ENCODE data around the gene DHRS7. TPM values are rescaled to one million over a fixed set of nuclear protein-coding genes. Genes with fewer than 3 reads are reported as not detected.

The DHRS7 gene
- total RNA-seq, 2 donors from 2014 or later = 37.7 to 42.8 TPM

DNA sequence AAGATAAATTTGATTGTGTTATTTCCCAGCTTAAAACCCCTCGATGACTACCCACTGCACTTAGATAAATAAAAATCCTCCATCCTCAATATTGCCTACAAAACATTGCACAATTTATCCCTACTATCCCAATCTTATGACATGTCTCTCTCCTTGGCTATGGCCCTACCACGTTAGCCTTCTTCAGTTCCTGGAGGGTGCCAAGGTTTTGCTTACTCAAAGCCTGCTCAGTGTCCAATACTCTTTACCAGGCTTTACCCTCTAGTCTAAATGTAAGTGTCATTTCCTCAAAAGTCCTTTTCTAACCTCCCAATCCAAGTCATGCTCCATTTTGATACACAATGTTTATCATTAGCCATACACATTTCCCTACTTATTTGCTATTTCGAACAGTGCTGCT lies 48.8 kb upstream of the DHRS7 start:
- TF ChIP-seq, protein P1, sequence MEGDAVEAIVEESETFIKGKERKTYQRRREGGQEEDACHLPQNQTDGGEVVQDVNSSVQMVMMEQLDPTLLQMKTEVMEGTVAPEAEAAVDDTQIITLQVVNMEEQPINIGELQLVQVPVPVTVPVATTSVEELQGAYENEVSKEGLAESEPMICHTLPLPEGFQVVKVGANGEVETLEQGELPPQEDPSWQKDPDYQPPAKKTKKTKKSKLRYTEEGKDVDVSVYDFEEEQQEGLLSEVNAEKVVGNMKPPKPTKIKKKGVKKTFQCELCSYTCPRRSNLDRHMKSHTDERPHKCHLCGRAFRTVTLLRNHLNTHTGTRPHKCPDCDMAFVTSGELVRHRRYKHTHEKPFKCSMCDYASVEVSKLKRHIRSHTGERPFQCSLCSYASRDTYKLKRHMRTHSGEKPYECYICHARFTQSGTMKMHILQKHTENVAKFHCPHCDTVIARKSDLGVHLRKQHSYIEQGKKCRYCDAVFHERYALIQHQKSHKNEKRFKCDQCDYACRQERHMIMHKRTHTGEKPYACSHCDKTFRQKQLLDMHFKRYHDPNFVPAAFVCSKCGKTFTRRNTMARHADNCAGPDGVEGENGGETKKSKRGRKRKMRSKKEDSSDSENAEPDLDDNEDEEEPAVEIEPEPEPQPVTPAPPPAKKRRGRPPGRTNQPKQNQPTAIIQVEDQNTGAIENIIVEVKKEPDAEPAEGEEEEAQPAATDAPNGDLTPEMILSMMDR (conservative IDR thresholded peaks at IDR 0.05) = no peak
- Histone ChIP-seq H3K4me3 (ENCODE audit: low read length) (no peak overlapping the region), H3K9ac (ENCODE audit: extremely low read depth, low read length, poor library complexity, severe bottlenecking) (no peak overlapping the region), H3K36me3 (ENCODE audit: control insufficient read depth, insufficient read depth, low read length) (no peaks in the 10 kb centered on the region), H3K9me3 (ENCODE audit: control insufficient read depth, low read length) (no peaks in the 10 kb centered on the region), H3K4me1 (ENCODE audit: control insufficient read depth, insufficient read depth, low read length) (no peaks in the 10 kb centered on the region), H3K27ac (ENCODE audit: low read depth, low read length) (no peak overlapping the region), H3K27me3 (ENCODE audit: control insufficient read depth, insufficient read depth, low read length, poor library complexity, severe bottlenecking) (no peaks in the 10 kb centered on the region)
- Mint-ChIP-seq H3K27ac (no peak overlapping the region), H3K9me3 (no peaks in the 10 kb centered on the region), H3K4me3 (no peak overlapping the region), H3K36me3 (ENCODE audit: low read depth) (no peaks in the 10 kb centered on the region), H3K4me1 (peaks cover 5% of the 10 kb centered on the region), H3K27me3 (ENCODE audit: insufficient read depth) (no peaks in the 10 kb centered on the region)
- WGBS, 2 experiments (ENCODE audit: insufficient coverage in 1 of 2, insufficient read length in 1 of 2) = 92% methylated on average over 1 to 3 of the region's 3 CpGs
- DNase-seq = no peak

DNA sequence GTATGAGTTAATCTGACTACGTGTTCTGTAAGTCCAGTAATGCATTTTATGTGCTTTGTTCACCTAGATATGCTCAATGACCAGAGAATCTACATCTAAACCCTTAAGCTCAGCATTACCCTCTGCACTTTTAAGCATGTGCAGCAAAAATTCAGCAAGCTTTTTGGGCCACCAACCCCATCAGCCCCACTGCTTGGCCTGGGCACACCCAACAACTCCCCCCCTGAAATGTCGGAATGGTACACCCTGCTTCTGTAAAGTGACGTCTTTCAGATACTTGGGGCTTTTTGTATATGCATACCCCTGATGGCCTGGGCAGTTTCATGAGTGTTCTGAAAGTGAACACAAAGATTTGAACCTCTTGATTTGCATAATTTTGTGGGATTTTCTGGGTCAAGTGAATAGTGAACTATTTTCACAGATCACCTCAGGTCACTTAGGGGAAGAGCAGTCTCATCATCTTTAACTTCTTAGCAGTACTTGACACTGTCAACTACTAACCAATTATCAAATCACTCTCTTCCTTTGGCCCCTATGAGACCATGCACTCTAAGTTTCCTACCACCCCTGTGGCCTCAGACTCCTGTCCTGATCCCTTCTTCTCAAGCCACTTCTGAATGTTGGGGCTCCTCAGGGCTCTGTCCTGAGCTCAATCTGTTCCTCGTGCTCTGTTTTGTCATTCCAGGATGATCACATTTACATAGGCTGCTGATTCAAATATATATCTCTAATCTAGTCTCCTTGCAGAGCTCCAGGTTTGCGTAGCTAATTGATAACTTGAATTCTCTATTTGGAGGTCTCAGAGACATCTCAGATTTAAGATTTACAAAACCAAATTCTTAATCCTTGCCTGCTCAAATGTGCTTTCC lies 47.5 kb upstream of the DHRS7 start:
- Mint-ChIP-seq H3K4me3 (no peak overlapping the region), H3K9me3 (no peaks in the 10 kb centered on the region), H3K27me3 (ENCODE audit: insufficient read depth) (no peaks in the 10 kb centered on the region), H3K36me3 (ENCODE audit: low read depth) (no peaks in the 10 kb centered on the region), H3K4me1 (peaks cover 5% of the 10 kb centered on the region), H3K27ac (no peak overlapping the region)
- WGBS, 2 experiments (ENCODE audit: insufficient coverage in 1 of 2, insufficient read length in 1 of 2) = 91 to 93% methylated on average over 2 to 5 of the region's 5 CpGs
- Histone ChIP-seq H3K4me3 (ENCODE audit: low read length) (no peak overlapping the region), H3K27ac (ENCODE audit: low read depth, low read length) (no peak overlapping the region), H3K9ac (ENCODE audit: extremely low read depth, low read length, poor library complexity, severe bottlenecking) (no peak overlapping the region), H3K27me3 (ENCODE audit: control insufficient read depth, insufficient read depth, low read length, poor library complexity, severe bottlenecking) (no peaks in the 10 kb centered on the region), H3K4me1 (ENCODE audit: control insufficient read depth, insufficient read depth, low read length) (no peaks in the 10 kb centered on the region), H3K36me3 (ENCODE audit: control insufficient read depth, insufficient read depth, low read length) (no peaks in the 10 kb centered on the region), H3K9me3 (ENCODE audit: control insufficient read depth, low read length) (no peaks in the 10 kb centered on the region)
- no peak for DNase-seq
- TF ChIP-seq, protein P1 (conservative IDR thresholded peaks at IDR 0.05) = no peak

DNA sequence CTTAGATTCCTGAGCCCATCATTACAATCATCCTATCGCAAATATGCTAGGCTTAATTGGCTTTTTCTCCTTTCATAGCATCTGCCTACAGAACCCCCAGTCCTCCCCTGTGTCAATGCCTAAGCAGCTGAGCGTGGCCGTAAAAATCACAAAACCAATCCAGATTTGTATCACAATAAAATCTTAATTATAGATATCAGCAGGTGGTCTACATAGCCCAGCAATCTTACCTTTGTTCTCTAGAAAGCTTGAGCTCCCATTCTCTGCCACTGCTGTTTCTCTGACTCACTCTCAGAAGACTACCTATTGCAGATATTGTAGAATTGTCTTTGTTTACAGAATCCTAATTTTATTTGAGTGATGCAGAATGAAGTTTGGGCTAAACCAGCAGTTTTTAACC lies 46.0 kb upstream of the DHRS7 start:
- 74% methylated on average over 3 of the region's 3 CpGs; no CpG with 5 or more reads in 1 of the 2 experiments for WGBS, 2 experiments (ENCODE audit: insufficient coverage in 1 of 2, insufficient read length in 1 of 2)
- Histone ChIP-seq H3K9me3 (ENCODE audit: control insufficient read depth, low read length) (no peaks in the 10 kb centered on the region), H3K36me3 (ENCODE audit: control insufficient read depth, insufficient read depth, low read length) (no peaks in the 10 kb centered on the region), H3K27me3 (ENCODE audit: control insufficient read depth, insufficient read depth, low read length, poor library complexity, severe bottlenecking) (no peaks in the 10 kb centered on the region), H3K4me1 (ENCODE audit: control insufficient read depth, insufficient read depth, low read length) (no peaks in the 10 kb centered on the region), H3K27ac (ENCODE audit: low read depth, low read length) (no peak overlapping the region), H3K9ac (ENCODE audit: extremely low read depth, low read length, poor library complexity, severe bottlenecking) (no peak overlapping the region), H3K4me3 (ENCODE audit: low read length) (no peak overlapping the region)
- peaks cover 9% of the 10 kb centered on the region for H3K4me1 Mint-ChIP-seq
- TF ChIP-seq, protein P1 (conservative IDR thresholded peaks at IDR 0.05) = no peak
- no peaks in the 10 kb centered on the region for H3K9me3 Mint-ChIP-seq
- H3K27me3 Mint-ChIP-seq (ENCODE audit: insufficient read depth) = no peaks in the 10 kb centered on the region
- H3K36me3 Mint-ChIP-seq (ENCODE audit: low read depth) = no peaks in the 10 kb centered on the region
- H3K27ac Mint-ChIP-seq = no peak overlapping the region
- H3K4me3 Mint-ChIP-seq = no peak overlapping the region
- no peak for DNase-seq

Measured in endodermal cell (in vitro differentiated cells).